Stimulated activated CD8-positive, alpha-beta memory T cell treated with anti-CD3 and anti-CD28 coated beads, Interleukin-15, amount 100 ng/mL, for 4 hours (primary cell): ENCODE measurements around the gene KDM1B.
"Not testable (repeated sequence)": the region's sequence is repeated elsewhere in the genome, so short reads cannot be mapped to it uniquely, and the experiment has no call there.

Experiments
- DNase-seq, 2 donors: peaks; one replicate each; pipeline ENCODE4 v3.0.0-alpha.2; 2020; ENCODE audit warnings: low read depth in 2 of 2

Gene KDM1B

DNA sequence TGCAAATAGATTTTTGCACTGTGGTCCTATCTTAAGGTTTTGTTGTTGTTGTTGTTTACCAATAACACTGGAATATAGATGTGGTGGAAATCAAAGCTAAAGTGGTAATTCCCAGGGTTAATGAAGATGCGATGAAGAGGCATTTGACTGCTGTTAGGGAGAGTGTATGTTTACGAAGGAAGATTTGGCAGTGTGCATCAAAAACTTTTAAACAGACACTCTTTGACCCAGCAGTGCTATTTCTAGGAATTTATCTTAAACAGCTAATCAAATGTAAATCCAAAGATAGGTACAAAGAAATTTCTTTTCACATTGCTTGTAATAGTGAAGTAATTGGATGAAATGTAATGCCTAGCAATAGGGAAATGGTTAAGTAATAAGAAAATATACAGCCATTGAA is 34.0 kb downstream of the KDM1B start:
- no peak for DNase-seq

DNA sequence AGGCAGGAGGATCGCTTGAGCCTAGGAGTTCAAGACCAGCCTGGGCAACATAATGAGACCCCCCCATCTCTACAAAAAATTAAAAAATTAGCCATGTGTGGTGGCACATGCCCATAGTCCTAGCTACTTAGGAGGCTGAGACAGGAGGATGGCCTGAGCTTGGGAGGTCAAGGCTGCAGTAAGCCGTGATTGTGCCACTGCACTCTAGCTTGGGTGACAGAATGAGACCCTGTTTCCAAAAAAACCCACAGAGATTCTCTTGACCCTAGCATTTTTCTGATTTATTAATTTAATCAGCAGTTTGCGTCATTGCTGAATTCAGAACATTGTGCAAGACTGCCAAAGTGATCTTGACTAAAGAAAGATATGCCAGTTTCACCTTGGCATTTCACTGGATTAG is 36.8 kb downstream of the KDM1B start:
- no peak for DNase-seq

DNA sequence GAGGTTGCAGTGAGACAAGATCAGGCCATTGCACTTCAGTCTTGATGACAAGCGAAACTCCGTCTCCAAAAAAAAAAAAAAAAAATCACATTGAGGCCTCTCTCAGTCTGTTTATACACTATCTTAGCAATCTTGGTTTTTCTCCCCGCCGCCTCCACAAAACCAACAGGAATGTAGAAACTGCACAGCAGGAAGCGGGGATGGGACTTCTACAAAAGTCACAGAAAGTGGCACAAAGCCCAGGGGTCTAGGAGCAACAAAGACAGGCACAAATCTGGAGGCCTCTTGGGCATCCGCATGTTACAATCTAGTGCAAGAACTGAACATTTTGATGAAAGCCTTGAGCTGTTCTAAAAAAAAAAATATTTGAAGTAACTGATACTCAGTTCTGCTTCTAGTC is 48.6 kb downstream of the KDM1B start:
- no peak for DNase-seq

- DNase-seq: no peak
Observed at GRCh38 chr6:18204691-18205090, 49.5 kb downstream of the KDM1B start.

GRCh38 chr6:18206591-18206990 is 51.4 kb downstream of the KDM1B start:
- no peak for DNase-seq

GRCh38 chr6:18207438-18207837 is 52.2 kb downstream of the KDM1B start:
- no peak for DNase-seq

GRCh38 chr6:18207949-18208348 is 52.7 kb downstream of the KDM1B start:
- DNase-seq: no peak

DNA sequence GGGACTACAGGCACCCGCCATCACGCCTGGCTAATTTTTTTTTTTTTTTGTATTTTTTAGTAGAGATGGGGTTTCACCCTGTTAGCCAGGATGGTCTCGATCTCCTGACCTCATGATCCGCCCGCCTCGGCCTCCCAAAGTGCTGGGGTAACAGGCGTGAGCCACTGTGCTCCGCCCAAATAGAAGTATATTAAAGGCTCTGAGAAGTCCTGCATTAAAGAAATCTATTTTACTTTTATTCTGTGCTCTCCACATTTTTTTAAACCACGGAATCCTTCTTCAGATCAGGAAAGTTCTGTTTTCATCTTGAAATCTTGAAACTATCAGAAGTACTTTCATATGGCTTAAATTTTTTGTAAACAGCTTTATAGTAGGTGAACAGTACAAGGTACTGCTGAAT is 53.6 kb downstream of the KDM1B start:
- not testable (repeated sequence) for DNase-seq

DNA sequence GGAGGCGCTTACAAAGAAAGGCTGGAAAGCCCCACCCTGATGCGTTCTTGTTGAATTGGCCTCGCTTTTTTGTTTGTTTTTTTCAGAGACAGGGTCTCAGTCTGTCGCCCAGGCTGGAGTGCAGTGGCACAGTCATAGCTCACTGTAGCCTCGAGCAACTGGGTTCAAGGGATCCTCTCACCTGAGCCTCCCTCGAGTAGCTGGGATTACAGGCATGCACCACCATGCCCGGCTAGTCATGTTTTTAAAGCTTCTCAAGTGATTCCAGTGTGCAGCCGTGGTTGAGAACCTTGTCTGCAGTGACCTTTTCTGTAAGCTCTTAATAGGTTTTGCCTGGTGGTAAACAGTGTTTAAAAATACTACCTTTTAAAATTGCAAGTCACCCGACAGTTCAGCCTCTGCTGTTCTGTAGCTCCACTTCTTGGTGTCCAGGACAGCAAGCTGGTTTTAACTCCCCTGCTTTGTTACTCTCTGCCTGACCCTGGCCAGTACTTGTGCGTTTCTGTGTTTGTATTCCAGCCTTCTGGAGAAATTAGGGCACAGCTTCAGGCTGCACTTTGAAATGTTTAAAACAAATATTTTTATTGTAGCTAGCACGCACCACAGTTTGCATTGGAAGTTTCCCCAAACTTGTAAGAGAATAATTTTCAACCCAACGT is 54.4 kb downstream of the KDM1B start:
- no peak for DNase-seq

- no peak for DNase-seq
Observed at GRCh38 chr6:18210707-18211106, 55.5 kb downstream of the KDM1B start.

GRCh38 chr6:18211338-18211737 is 56.1 kb downstream of the KDM1B start:
- DNase-seq: no peak

DNA sequence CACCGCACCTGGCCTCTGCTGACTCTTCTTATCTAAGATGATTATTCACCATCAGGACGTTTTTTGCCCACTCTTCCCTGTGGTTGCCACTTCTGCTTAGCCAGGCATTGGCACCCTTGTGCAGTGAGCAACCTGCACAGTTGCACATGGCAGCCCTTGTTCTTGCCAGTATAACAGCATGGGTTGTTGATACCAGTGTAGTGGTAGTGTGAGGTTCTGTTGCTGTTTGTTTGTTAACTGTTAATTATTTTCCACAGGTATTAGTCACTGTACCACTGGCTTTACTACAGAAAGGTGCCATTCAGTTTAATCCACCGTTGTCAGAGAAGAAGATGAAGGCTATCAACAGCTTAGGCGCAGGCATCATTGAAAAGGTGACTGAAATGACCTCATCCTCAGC is 57.0 kb downstream of the KDM1B start:
- no peak for DNase-seq

GRCh38 chr6:18213439-18213838 is 58.2 kb downstream of the KDM1B start:
- DNase-seq: no peak

- DNase-seq: no peak
Observed at GRCh38 chr6:18214003-18214402, 58.8 kb downstream of the KDM1B start.

DNA sequence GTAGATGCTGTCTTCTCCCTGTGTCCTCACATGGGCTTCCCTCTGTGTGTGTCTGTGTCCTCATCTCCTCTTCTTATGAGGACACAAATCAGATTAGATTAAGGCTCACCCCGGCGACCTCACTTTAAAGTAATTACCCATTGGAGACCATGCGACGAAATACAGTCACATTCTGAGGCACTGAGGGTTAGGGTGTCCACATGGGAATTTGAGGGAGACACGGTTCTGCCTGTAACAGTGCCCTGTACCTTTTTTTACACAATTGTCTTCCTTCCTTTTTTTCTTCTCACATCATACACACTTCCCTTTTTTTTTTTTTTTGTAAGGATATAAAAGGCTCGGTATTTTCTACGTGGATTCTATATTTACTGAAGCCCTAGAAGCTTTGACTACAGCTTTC is 60.2 kb downstream of the KDM1B start:
- no peak for DNase-seq

- no peak for DNase-seq
Observed at GRCh38 chr6:18216411-18216810, 61.2 kb downstream of the KDM1B start.

DNA sequence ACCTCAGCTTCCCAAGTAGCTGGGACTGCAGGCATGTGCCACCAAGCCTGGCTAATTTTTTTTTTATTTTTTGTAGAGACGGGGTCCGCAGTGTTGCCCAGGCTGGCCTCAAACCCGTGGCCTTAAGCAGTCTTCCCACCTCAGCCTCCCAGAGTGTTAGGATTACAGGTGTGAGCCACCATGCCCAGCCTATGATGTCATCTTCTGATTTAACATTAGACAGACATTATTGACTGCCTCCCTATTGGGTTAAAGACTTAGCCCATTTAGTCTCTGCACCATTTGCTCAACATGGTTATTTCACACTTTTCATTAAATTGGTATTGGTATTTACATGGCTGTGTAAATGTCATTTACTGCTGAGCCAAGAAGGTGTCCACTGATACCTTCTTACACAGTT is 63.0 kb downstream of the KDM1B start:
- no peak for DNase-seq

GRCh38 chr6:18219591-18219990 is 64.4 kb downstream of the KDM1B start:
- no peak for DNase-seq

- DNase-seq: no peak
Observed at GRCh38 chr6:18221288-18221615, 66.0 kb downstream of the KDM1B start.

GRCh38 chr6:18226451-18227105 is 71.4 kb downstream of the KDM1B start:
- not testable (repeated sequence) for DNase-seq

DNA sequence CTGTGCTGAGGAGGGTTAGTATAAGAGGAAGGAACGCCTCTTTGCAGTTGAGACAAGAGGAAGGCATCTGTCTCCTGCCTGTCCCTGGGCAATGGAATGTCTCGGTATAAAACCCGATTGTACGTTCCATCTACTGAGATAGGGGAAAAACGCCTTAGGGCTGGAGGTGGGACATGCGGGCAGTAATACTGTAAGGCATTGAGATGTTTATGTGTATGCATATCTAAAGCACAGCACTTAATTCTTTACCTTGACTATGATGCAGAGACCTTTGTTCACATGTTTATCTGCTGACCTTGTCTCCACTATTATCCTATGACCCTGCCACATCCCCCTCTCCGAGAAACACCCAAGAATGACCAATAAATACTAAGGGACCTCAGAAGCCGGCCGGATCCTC is 71.9 kb downstream of the KDM1B start:
- not testable (repeated sequence) for DNase-seq

DNA sequence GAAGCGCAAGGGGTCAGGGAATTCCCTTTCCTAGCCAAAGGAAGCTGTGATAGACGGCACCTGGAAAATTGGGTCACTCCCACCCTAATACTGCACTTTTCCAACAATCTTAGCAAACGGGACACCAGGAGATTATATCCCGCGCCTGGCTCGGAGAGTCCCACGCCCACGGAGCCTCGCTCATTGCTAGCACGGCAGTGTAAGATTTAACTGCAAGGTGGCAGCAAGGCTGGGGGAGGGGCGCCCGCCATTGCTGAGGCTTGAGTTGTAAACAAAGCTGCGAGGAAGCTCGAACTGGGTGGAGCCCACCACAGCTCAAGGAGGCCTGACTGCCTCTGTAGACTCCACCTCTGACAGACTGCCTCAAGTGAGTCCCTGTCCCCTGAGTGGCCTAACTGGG is 73.4 kb downstream of the KDM1B start:
- not testable (repeated sequence) for DNase-seq

DNA sequence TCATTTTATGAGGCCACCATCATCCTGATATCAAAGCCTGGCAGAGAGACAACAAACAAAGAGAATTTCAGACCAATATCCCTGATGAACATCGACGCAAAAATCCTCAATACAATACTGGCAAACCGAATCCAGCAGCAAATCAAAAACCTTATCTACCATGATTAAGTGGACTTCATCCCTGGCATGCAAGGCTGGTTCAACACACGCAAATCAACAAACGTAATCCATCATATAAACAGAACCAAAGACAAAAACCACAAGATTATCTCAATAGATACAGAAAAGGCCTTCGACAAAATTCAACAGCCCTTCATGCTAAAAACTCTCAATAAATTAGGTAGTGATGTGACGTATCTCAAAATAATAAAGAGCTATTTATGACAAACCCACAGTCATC is 76.6 kb downstream of the KDM1B start:
- not testable (repeated sequence) for DNase-seq

- not testable (repeated sequence) for DNase-seq
Observed at GRCh38 chr6:18233770-18234169, 78.5 kb downstream of the KDM1B start.
